Measurements from ENCODE around the gene SULT4A1. TPM values are rescaled to one million over a fixed set of nuclear protein-coding genes. Genes with fewer than 3 reads are reported as not detected.

Gene SULT4A1, protein sequence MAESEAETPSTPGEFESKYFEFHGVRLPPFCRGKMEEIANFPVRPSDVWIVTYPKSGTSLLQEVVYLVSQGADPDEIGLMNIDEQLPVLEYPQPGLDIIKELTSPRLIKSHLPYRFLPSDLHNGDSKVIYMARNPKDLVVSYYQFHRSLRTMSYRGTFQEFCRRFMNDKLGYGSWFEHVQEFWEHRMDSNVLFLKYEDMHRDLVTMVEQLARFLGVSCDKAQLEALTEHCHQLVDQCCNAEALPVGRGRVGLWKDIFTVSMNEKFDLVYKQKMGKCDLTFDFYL
- 3.9 and 4.1 TPM in 2 replicates for polyA plus RNA-seq (2012; rRNA removed)
- 2.2 and 2.3 TPM in 2 replicates for polyA plus RNA-seq (2012; cell fraction: cytosol; rRNA removed)
- polyA plus RNA-seq (2012; cell fraction: nucleus; rRNA removed), result 25.0 and 44.6 TPM in 2 replicates

DNA sequence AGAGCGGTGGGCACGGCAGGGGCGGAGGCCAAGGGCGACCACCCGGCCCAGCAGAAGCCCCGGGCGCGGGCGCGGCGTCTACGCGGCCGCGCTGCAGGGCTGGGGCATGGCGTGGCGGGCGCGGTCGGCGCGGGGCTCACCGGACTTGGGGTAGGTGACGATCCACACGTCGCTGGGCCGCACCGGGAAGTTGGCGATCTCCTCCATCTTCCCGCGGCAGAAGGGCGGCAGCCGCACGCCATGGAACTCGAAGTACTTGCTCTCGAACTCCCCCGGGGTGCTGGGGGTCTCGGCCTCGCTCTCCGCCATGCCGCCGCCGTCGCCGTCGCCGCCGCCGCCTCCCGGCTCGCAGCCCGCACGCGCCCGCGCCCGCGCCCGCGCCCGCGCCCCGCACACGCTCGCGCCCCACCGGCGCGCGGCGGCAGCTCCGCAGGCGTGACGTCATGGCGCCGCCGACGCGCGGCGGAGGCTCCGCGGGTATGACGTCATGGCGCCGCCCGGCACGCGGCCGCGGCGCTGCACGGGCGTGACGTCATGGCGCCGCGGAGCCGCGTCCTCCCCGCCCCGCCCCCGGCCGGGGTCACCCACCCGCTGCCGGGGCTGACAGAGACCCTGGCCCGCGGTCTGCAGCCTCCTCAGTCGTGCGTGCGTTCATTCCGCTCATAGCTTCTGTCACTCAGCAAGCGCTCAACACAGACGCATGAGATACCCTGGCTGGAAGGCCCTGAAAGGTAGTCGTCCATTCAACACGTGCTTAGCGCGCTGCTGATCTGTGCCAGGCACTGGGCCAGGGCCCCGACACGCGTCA is at the start of gene SULT4A1:
Gene SULT4A1, minus strand, starts transcription at position 440 of the 808 bp plus-strand sequence. Its CDS starts 131 bp downstream, at position 309.
- WGBS (ENCODE audit: low lambda C conversion rate), result 17% methylated on average over 7 of the region's 121 CpGs
- ChIA-PET CTCF (interaction anchor here (1.8 kb wide), 1 partner anchor 84 kb away, joined by 5 read pairs; no protein-coding TSS in a partner anchor), POLR2A (no interaction called here)
- Histone ChIP-seq H3K79me2 (ENCODE audit: insufficient read depth) (peaks cover 10% of the 10 kb centered on the region; the same call in 1 of the 2 replicates), H3K9me2 (no peaks in the 10 kb centered on the region), H3K27ac (ENCODE audit: low read depth in 2 of 2, low read length in 1 of 2) (peak within 1 kb of the TSS in 1 of 2 experiments; percentile 39; a peak in 1 of 4 replicates), H3F3A (replicated peaks; ENCODE audit: insufficient read depth) (no peaks in the 10 kb centered on the region), H3K27me3 (ENCODE audit: insufficient read depth) (no peaks in the 10 kb centered on the region), H2AFZ (ENCODE audit: low read depth) (no peak within 1 kb of the TSS), H3K4me1 (ENCODE audit: control insufficient read depth in 1 of 2, insufficient read depth in 2 of 2, low read depth in 1 of 2, low read length in 1 of 2) (peaks cover 0 to 7% of the 10 kb centered on the region in 2 experiments; a peak in 1 of 4 replicates), H4K20me1 (ENCODE audit: insufficient read depth) (no peaks in the 10 kb centered on the region), H3K4me3 (ENCODE audit: low read depth in 2 of 2, low read length in 1 of 2) (peak within 1 kb of the TSS; percentile 54 to 58), H3K4me2 (peak within 1 kb of the TSS; percentile 71), H3K9ac (no peak within 1 kb of the TSS), H3K9me3 (no peaks in the 10 kb centered on the region), H3K36me3 (replicated peaks in 1 of 2; ENCODE audit: control insufficient read depth in 1 of 2, insufficient read depth in 2 of 2, low read length in 1 of 2) (no peaks in the 10 kb centered on the region)
- TF ChIP-seq SMC3 (IDR thresholded peaks at IDR 0.05; ENCODE audit: low read depth, low read length) (no peak), MXI1 (IDR thresholded peaks at IDR 0.05; ENCODE audit: low read depth, low read length) (peak; percentile 54; the same call in 1 of the 2 replicates), RCOR1 (IDR thresholded peaks at IDR 0.05; ENCODE audit: low read length) (no peak), FOXM1 (IDR thresholded peaks at IDR 0.05; ENCODE audit: low read depth) (no peak)
- TF ChIP-seq, protein P1, sequence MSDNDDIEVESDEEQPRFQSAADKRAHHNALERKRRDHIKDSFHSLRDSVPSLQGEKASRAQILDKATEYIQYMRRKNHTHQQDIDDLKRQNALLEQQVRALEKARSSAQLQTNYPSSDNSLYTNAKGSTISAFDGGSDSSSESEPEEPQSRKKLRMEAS (IDR thresholded peaks at IDR 0.05; ENCODE audit: low read depth), result peak; percentile 40; the same call in 1 of the 2 replicates
- DNase-seq, result peak; percentile 92

DNA sequence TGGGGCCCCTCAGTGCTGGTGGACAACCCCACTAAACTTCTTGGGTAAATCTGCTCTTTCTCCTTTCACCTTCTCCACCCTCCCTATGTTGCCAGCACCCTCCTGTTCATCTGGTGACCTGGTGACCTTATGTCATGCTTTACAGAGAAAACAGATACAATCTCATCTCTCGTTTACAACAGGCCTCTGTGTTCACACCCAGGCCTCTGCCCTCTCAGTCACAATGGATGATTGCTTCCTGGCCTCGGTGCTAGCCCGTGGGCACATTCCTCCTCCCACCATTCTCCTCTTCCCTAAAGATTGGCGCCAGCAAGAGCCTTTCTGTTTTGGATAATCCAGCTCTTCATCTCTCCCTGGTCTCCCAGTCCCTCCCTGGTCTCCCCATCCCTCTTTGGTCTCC is 49.0 kb upstream of the SULT4A1 start:
- Histone ChIP-seq H3K9me3 (no peaks in the 10 kb centered on the region), H3K4me1 (ENCODE audit: control insufficient read depth in 1 of 2, insufficient read depth in 2 of 2, low read depth in 1 of 2, low read length in 1 of 2) (no peaks in the 10 kb centered on the region; a peak in 1 of 4 replicates), H3K27me3 (ENCODE audit: insufficient read depth) (peaks cover 29% of the 10 kb centered on the region), H3K27ac (ENCODE audit: low read depth in 2 of 2, low read length in 1 of 2) (no peak overlapping the region), H3K36me3 (replicated peaks in 1 of 2; ENCODE audit: control insufficient read depth in 1 of 2, insufficient read depth in 2 of 2, low read length in 1 of 2) (no peaks in the 10 kb centered on the region), H3K4me2 (no peak overlapping the region), H3F3A (replicated peaks; ENCODE audit: insufficient read depth) (no peaks in the 10 kb centered on the region), H4K20me1 (ENCODE audit: insufficient read depth) (no peaks in the 10 kb centered on the region), H3K4me3 (ENCODE audit: low read depth in 2 of 2, low read length in 1 of 2) (no peak overlapping the region), H3K9ac (no peak overlapping the region), H3K9me2 (no peaks in the 10 kb centered on the region), H3K79me2 (ENCODE audit: insufficient read depth) (no peaks in the 10 kb centered on the region), H2AFZ (ENCODE audit: low read depth) (no peak overlapping the region)
- WGBS (ENCODE audit: low lambda C conversion rate), result 5% methylated on average over 4 of the region's 4 CpGs
- TF ChIP-seq GABPA (IDR thresholded peaks at IDR 0.05; ENCODE audit: low read depth) (no peak), TEAD4 (IDR thresholded peaks at IDR 0.05; ENCODE audit: borderline replicate concordance, insufficient read depth) (no peak), NRF1 (IDR thresholded peaks at IDR 0.05; ENCODE audit: low read depth, low read length) (no peak), ELF1 (IDR thresholded peaks at IDR 0.05) (no peak), RXRA (IDR thresholded peaks at IDR 0.05; ENCODE audit: borderline replicate concordance, low read depth) (no peak), NFIC (IDR thresholded peaks at IDR 0.05; ENCODE audit: borderline replicate concordance) (no peak), JUND (IDR thresholded peaks at IDR 0.05) (no peak), FOXM1 (IDR thresholded peaks at IDR 0.05; ENCODE audit: low read depth) (no peak), MXI1 (IDR thresholded peaks at IDR 0.05; ENCODE audit: low read depth, low read length) (no peak), EZH2phosphoT487 (IDR thresholded peaks at IDR 0.05; ENCODE audit: borderline replicate concordance, low read depth) (no peak)
- TF ChIP-seq, protein P2, sequence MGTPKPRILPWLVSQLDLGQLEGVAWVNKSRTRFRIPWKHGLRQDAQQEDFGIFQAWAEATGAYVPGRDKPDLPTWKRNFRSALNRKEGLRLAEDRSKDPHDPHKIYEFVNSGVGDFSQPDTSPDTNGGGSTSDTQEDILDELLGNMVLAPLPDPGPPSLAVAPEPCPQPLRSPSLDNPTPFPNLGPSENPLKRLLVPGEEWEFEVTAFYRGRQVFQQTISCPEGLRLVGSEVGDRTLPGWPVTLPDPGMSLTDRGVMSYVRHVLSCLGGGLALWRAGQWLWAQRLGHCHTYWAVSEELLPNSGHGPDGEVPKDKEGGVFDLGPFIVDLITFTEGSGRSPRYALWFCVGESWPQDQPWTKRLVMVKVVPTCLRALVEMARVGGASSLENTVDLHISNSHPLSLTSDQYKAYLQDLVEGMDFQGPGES (IDR thresholded peaks at IDR 0.05; ENCODE audit: low read depth, low read length), result no peak
- TF ChIP-seq, protein P1 (IDR thresholded peaks at IDR 0.05; ENCODE audit: low read depth), result no peak
- TF ChIP-seq, protein P3, sequence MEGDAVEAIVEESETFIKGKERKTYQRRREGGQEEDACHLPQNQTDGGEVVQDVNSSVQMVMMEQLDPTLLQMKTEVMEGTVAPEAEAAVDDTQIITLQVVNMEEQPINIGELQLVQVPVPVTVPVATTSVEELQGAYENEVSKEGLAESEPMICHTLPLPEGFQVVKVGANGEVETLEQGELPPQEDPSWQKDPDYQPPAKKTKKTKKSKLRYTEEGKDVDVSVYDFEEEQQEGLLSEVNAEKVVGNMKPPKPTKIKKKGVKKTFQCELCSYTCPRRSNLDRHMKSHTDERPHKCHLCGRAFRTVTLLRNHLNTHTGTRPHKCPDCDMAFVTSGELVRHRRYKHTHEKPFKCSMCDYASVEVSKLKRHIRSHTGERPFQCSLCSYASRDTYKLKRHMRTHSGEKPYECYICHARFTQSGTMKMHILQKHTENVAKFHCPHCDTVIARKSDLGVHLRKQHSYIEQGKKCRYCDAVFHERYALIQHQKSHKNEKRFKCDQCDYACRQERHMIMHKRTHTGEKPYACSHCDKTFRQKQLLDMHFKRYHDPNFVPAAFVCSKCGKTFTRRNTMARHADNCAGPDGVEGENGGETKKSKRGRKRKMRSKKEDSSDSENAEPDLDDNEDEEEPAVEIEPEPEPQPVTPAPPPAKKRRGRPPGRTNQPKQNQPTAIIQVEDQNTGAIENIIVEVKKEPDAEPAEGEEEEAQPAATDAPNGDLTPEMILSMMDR (IDR thresholded peaks at IDR 0.05), result no peak
- DNase-seq, result no peak
- ChIA-PET CTCF (interaction anchor here (0.6 to 1.9 kb wide), 2 partner anchors 9 to 11 kb away, joined by 3 to 6 read pairs; no protein-coding TSS in a partner anchor), POLR2A (no interaction called here)

All from SK-N-SH (cell line).